Stimulated activated CD8-positive, alpha-beta memory T cell treated with anti-CD3 and anti-CD28 coated beads, Interleukin-4, amount 100 ng/mL, for 48 hours (primary cell): ENCODE results near the gene JCAD.
"Not testable (repeated sequence)": the region's sequence is repeated elsewhere in the genome, so short reads cannot be mapped to it uniquely, and the experiment has no call there.

Experiments used
- DNase-seq: peaks from one replicate; pipeline ENCODE4 v3.0.0-alpha.2; 2020

JCAD gene

GRCh38 chr10:30042820-30043219 is 16.6 kb downstream of the JCAD start:
- no peak for DNase-seq

DNA sequence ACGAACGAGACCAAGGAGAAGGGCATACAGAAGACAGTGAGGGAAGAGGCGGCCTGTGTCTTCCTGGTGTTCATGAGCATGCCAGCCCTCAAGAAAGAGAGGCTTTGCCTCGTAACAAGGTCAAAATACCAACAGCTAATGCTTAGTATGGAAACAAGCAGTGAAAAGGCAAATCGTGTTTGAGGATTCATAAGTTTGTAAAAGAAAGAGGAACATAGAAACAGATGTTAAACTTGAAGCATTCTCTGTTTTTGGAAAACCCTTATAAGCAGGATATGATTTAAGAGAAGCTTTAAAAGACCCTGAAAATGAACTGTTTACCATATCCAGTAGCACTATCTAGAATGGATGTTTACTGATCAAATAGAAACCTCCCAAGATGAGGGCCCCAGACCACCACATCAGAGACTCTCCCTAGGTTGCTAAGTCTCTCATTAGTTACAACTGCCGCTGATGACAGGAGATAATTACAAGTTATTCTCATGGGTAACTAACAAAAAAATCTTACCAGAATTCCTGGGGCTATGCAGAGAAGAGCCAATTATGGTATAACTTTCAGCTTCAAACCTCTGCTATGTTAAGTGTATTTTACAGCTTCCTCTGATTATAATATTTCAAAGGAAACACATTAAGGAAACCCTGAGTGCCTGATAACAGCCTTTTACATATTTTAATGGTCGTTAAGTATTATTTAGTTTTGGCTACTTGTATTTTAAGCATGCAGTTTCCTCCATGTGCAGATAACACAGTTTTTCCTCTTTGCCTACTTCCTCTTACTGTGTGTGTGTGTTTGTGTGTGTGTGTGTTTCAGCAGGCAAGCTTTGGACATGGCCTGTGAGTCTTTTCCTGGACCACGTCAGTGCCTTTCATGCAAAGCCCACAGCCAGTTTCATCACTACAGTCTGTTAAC is 17.9 kb downstream of the JCAD start:
- DNase-seq = no peak

- DNase-seq = no peak
These were observed 18.8 kb downstream of the JCAD start for GRCh38 chr10:30040597-30040996.

- no peak for DNase-seq
These were observed 19.4 kb downstream of the JCAD start for GRCh38 chr10:30039988-30040387.

GRCh38 chr10:30039567-30039966 is 19.8 kb downstream of the JCAD start:
- DNase-seq = no peak

GRCh38 chr10:30038781-30039536 is 20.4 kb downstream of the JCAD start:
- no peak for DNase-seq

DNA sequence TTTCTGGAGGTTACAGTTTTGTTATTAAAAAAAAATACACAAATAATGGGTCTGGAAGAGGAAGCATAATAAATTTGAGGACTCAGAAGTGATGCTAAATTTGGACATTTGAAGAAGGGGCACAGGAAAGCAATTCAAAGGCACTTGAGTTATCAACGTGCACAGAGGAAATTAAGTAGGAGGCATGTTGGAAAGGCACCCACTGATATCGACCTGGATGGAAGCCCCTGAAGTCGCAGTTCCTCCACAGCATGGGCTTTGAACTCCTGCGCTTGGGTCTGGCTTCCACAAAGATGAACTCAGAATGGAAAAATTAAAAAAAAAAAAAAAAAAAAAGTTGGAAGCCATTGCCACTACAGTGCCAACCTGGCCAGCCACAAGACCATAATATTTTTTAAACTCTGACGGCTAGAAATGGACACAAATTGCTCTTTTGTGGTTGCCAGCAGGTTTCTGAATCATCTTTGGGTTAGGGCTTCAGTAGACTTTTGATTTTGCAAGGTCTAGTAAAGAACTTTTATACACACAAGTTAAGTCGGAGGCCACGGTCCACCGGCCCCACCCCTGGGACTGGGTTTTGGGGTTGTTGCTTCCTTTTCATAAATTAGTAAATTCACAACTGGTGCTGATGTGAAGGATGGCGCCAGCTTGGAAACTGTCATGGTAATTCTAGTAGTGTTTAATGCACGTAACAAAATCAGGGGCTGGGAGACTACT is 21.6 kb downstream of the JCAD start:
- no peak for DNase-seq

GRCh38 chr10:30036811-30037210 is 22.6 kb downstream of the JCAD start:
- DNase-seq = no peak

DNA sequence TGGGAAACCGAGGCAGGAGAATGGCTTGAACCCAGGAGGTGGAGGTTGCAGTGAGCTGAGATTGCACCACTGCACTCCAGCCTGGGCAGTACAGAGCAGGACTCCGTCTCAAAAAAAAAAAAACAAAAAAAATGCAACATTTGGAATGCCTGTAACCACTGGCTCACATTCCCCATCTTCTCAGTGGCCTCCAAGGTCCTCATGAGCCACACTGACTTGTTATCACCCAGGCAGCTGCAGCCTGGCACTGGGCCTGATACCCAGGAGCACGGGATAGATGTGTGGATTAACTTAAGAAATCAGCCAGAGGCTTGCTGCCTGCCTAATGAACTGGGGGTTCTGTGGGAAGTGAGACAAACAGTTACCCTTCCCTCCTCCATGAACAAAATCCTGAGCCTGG is 23.0 kb downstream of the JCAD start:
- DNase-seq = no peak

- no peak for DNase-seq
These were observed 24.8 kb downstream of the JCAD start for GRCh38 chr10:30034433-30035137.

DNA sequence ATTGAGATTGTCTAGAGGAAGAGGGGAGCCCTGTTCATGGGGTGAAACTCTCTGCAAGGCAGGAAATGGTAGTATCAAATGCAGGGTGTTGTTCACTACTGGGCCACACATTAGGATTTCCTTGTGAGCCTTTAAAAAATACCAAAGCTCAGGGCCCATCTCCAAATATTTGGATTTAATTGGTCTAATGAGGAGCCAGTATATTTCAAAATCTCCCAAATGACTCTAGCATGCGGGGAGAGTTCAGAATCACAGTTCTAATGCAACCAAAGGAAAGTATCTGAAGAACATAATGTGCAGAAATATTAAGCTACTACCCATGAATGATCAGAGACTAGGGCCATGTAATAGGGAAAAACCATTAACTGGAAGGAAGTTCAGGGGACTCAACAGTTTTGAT is 27.3 kb downstream of the JCAD start:
- no peak for DNase-seq

DNA sequence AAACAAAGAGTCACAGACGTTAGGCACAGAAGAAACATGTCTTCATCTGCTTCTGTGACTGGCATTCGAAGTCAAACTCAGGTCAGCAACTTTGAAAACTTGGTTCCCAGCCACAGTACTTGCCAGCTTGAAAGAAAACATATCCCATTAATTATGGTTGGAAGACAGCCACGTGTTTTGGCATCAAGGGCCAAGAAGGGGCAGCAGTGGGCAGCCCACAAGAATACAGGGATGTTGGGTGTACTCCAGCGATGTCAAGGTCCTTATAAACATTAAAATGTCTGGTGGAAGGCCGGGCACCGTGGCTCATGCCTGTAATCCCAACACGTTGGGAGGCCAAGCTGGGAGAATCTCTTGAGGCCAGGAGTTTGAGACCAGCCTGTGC is 29.5 kb downstream of the JCAD start:
- no peak for DNase-seq

DNA sequence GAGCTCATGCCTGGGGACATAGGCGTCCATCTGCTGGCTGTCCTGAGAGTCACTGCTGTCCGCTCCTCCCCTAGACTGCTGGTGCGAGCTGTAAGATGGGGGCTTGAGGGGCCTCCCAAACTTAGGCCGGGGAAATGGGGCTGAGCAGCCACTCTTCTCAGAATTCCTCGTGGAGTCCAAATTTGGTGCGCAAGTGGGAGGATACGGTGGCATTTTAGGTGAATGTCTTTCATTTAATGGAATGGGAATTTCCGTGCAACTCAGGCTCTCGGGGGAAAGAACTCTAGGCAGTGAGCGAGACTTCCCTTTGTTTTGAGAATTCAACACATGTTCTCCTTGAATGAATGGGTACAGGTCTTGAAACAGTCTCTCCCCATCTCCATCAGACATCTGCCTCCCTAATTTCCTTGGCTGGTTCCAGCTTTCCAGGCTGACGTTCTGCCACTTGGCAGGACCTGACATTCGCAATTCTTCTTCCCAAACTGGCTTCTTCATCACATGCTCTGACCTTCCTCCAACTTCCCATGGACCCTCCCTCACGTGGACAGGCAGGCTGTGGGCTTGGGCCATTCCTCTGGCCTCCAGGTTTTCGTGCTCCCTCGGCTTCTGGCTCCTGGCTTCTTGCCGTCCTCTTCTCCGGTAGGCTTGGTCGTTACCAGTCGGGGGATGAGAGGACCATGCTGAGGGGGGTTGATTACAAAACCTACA is 30.1 kb downstream of the JCAD start:
- no peak for DNase-seq

GRCh38 chr10:30028738-30029030 is 30.7 kb downstream of the JCAD start:
- DNase-seq = no peak

DNA sequence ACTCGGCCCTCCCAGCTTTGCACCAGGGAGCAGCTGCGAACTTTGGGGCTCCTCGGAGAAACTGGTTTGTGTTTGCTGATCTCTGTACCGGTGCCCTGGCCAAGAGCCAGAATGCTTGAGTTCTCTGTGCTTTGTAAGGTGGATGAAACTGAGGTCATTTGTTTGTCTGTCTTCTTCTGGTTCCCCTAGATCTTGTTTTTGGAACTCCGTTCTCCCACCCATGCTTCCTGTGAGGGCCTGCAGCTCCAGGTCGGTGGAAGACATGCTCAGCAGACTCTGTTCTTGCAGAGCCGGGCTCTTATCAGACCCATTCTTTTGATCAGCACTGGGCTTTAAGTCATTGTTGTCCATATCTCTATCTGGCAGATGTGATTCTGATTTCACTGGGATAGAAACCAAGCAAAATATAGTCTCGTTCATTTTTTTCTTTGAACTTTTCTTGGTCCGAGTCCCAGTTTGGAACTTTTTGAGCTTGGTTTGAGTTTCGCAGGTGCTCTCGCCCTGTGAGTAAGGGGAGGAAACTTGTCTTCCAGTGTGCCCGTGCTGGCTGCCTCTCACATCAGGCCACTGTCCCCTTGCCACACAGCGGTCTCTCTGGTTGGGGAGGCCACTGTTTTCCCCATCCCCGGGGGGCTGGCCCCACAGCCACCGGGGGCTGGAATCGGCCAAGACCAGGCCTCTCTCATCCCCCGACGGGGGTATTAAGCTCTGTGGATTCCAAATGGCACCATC is 31.2 kb downstream of the JCAD start:
- no peak for DNase-seq

DNA sequence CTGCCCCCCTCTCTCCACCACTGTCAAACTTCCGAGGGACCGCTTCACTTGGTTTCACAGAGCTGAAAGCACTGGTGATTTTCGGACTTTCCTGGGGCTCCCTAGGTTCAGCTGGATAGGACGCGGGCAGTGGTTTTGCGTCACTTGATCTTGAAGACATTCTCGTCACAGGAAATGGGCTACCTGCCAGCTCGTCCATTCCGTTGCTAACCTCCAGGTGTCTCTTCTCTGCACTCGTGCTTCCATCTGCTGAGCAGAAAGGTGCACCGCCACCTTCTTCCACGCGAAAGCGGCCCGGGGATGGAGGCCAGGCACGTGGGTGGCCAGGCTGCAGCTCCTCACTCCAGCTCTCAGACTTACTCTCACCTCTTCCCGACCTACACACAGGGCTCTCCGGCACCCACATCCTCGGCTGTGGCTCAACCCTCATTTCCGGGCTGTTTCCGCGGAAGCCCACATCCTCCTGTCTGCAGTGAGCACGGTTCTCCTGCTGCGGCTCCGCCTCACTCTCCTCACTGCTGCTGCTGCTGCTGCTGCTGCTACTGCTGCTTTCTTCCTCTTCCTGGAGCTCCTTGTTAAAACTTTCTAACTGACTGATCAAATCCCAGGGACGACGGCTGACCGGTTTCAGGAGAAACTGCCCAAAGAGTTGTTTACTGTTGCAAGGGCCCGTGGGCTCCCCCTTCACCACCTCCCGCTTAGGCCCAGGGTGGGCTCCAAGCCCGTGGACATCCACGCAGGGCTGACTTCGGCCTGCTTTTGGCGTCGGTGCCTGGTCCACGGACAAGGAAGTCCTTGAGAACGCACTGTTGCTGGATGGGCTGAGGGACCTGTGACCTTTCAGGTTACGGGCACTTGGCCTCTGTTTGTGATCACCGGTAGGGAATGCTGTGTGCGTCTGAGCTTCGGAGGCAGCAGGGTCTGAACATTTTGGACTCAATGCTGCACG is 32.1 kb downstream of the JCAD start:
- DNase-seq = peak; percentile 87

- DNase-seq = no peak
These were observed 32.8 kb downstream of the JCAD start for GRCh38 chr10:30026578-30026977.

GRCh38 chr10:30026080-30026479 is 33.3 kb downstream of the JCAD start:
- no peak for DNase-seq

DNA sequence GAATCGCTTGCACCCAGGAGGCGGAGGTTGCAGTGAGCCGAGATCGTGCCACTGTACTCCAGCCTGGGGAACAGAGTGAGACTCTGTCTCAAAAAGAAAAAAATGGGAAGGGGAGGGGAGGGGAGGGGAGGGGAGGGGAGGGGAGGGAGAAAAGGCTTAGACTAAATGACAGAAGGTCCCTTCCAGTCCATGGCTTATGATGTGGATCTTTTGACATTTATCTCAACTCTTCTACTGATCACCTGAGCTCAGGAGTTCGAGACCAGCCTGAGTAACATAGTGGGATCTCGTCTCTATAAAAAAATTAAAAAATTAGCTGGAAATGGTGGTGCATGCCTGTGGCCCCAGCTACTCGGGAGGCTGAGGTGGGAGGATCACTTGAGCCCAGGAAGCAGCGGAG is 34.0 kb downstream of the JCAD start:
- DNase-seq = not testable (repeated sequence)

DNA sequence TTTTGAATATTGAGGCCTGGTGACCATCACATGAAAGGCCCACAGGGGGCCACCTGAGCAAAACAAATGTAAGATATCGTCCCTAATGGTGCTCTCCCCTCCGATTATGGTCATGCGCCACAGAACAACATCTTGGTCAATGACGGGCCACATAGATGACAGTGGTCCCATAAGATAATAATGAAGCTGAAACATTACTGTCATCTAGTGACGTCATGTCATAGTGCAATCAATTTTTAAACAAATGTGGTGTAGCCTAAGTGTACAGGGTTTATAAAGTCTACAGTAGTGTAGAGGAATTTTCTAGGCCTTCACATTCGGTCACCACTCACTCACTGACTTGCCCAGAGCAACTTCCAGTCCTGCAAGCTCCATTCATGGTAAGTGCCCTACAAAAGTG is 36.8 kb downstream of the JCAD start:
- DNase-seq = no peak

- no peak for DNase-seq
These were observed 39.9 kb downstream of the JCAD start for GRCh38 chr10:30019468-30019867.
